ENCODE data around the gene DPYD. TPM values are rescaled to one million over a fixed set of nuclear protein-coding genes. Genes with fewer than 3 reads are reported as not detected.

DPYD gene
- total RNA-seq, 1 donor, result 81.4 TPM

DNA sequence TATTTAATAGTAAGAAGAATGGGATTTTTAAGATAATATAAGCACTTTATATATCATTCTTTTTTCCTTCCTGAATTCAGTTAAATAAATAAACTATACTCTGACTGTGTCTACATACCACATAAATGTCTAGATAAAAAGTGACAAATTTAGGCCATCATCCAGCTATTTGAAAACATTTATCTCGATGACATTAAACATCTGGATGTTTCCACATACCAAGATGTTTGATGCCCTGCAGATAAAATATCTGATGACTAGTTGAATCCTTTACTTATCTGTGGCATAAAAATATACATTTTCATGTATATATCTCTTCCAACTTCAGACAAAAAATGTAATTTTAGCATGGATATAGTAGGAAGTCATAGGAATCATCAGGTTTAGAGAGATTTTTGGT, 348.3 kb downstream of the DPYD start:
- H3K9me3 ChIP-seq (ENCODE audit: low read depth, low read length), result no peaks in the 10 kb centered on the region
- H3K4me3 ChIP-seq (ENCODE audit: insufficient read depth, low read length), result no peak overlapping the region
- H3K4me2 ChIP-seq (ENCODE audit: insufficient read depth, low read length), result no peak overlapping the region

DNA sequence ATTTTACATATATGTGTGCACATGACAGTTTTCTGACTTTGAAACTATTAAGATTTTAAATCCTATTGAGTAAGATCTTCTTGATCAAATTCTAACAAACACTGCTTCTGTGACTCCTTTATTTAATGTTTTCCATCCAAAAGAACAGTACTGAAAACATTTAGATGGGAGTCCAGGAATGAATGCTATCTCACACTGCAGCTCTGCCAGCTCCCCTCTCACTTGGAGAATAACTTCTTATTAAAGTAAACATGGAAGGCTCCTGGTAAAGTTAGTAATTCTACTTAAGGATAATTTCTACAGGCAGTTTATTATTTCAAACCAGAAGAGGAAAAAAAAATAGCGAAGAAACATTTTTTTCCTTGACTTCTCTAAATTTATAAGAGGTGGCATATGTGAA, 349.1 kb downstream of the DPYD start:
- TF ChIP-seq, protein P1, sequence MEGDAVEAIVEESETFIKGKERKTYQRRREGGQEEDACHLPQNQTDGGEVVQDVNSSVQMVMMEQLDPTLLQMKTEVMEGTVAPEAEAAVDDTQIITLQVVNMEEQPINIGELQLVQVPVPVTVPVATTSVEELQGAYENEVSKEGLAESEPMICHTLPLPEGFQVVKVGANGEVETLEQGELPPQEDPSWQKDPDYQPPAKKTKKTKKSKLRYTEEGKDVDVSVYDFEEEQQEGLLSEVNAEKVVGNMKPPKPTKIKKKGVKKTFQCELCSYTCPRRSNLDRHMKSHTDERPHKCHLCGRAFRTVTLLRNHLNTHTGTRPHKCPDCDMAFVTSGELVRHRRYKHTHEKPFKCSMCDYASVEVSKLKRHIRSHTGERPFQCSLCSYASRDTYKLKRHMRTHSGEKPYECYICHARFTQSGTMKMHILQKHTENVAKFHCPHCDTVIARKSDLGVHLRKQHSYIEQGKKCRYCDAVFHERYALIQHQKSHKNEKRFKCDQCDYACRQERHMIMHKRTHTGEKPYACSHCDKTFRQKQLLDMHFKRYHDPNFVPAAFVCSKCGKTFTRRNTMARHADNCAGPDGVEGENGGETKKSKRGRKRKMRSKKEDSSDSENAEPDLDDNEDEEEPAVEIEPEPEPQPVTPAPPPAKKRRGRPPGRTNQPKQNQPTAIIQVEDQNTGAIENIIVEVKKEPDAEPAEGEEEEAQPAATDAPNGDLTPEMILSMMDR (IDR thresholded peaks at IDR 0.05; ENCODE audit: extremely low read depth, low read depth, low read length), result no peak
- no peaks in the 10 kb centered on the region for H3K4me1 ChIP-seq (ENCODE audit: insufficient read depth, low read length)
- no peak for DNase-seq (ENCODE audit: insufficient read length, low spot score, missing footprints)

More for the DNA sequence above, 348.3 kb downstream of the DPYD start:
- TF ChIP-seq, protein P1 (IDR thresholded peaks at IDR 0.05; ENCODE audit: extremely low read depth, low read depth, low read length), result no peak
- H3K4me1 ChIP-seq (ENCODE audit: insufficient read depth, low read length), result no peaks in the 10 kb centered on the region
- no peaks in the 10 kb centered on the region for H3K27me3 ChIP-seq (ENCODE audit: insufficient read depth, low read length)
- no peaks in the 10 kb centered on the region for H4K20me1 ChIP-seq (ENCODE audit: insufficient read depth, low read length)
- no peaks in the 10 kb centered on the region for H3K79me2 ChIP-seq (ENCODE audit: insufficient read depth, low read length)
- no peaks in the 10 kb centered on the region for H3K36me3 ChIP-seq (ENCODE audit: insufficient read depth, low read length)
- H3K27ac ChIP-seq (ENCODE audit: low read depth, low read length), result no peak overlapping the region
- no peak overlapping the region for H2AFZ ChIP-seq (ENCODE audit: low read length)
- no peak for DNase-seq (ENCODE audit: insufficient read length, low spot score, missing footprints)

DNA sequence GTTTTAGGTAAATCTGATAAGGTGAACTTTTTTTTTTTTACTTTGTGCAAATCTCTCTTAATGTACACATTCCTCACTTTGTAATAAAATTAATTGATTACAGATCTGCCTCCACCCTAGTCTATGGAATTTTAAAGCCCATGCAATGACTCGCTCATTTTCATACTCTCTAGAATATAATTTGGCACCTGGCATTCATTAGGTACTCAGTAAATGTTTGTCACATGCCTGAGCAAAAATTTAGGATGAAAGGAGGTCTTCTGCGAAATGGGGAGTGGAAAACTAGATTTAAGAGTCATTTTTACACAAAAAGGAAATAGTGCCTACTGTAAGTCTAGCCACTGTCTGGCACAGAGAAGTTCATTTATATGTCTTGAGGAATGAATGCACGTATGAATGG, 350.1 kb downstream of the DPYD start:
- no peaks in the 10 kb centered on the region for H3K27me3 ChIP-seq (ENCODE audit: insufficient read depth, low read length)
- H3K27ac ChIP-seq (ENCODE audit: low read depth, low read length), result no peak overlapping the region
- no peaks in the 10 kb centered on the region for H3K9me3 ChIP-seq (ENCODE audit: low read depth, low read length)
- no peak for DNase-seq (ENCODE audit: insufficient read length, low spot score, missing footprints)
- TF ChIP-seq, protein P1 (IDR thresholded peaks at IDR 0.05; ENCODE audit: extremely low read depth, low read depth, low read length), result no peak
- H3K4me1 ChIP-seq (ENCODE audit: insufficient read depth, low read length), result no peaks in the 10 kb centered on the region
- H2AFZ ChIP-seq (ENCODE audit: low read length), result no peak overlapping the region
- no peaks in the 10 kb centered on the region for H4K20me1 ChIP-seq (ENCODE audit: insufficient read depth, low read length)
- no peak overlapping the region for H3K4me3 ChIP-seq (ENCODE audit: insufficient read depth, low read length)
- no peaks in the 10 kb centered on the region for H3K36me3 ChIP-seq (ENCODE audit: insufficient read depth, low read length)
- no peak overlapping the region for H3K4me2 ChIP-seq (ENCODE audit: insufficient read depth, low read length)
- H3K79me2 ChIP-seq (ENCODE audit: insufficient read depth, low read length), result no peaks in the 10 kb centered on the region

More for the DNA sequence above, 349.1 kb downstream of the DPYD start:
- Histone ChIP-seq H3K36me3 (ENCODE audit: insufficient read depth, low read length) (no peaks in the 10 kb centered on the region), H2AFZ (ENCODE audit: low read length) (no peak overlapping the region), H4K20me1 (ENCODE audit: insufficient read depth, low read length) (no peaks in the 10 kb centered on the region), H3K9me3 (ENCODE audit: low read depth, low read length) (no peaks in the 10 kb centered on the region), H3K27me3 (ENCODE audit: insufficient read depth, low read length) (no peaks in the 10 kb centered on the region), H3K4me2 (ENCODE audit: insufficient read depth, low read length) (no peak overlapping the region), H3K27ac (ENCODE audit: low read depth, low read length) (no peak overlapping the region), H3K79me2 (ENCODE audit: insufficient read depth, low read length) (no peaks in the 10 kb centered on the region), H3K4me3 (ENCODE audit: insufficient read depth, low read length) (no peak overlapping the region)

DNA sequence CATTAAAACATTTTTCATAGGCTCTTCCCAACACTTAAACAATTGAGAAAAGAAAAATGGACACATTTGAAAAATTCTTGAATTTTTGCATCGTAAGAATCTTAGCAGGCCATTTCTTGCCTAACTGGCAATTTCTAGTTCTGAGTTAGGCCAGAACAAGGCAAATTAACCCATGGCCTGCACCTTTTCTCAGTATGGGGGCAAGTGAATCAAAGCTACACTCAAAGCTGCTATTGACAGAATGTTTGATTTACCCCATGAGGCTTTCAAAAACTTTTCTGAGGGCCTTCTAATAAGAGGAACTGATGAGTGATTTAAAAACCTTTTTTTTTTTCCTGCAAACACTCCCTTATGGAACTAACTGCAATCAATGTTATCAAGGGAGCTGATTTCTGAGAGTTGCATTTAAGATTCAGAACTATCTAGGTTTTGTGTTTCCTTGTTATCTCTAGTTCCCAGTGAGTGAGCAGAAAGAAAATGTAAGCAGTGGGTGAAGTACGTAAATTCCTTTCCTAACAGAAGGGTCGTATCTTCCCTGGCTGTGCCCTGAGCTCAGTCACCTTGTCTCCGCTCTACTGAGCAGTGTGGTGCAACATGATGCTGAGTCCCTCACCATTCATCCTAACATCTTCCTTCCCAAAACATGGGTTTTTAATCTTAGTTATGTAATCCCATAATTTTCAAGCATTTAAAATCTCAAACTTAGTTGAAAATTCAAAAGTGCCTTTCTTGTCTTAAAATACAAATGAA, 353.7 kb downstream of the DPYD start:
- Histone ChIP-seq H3K27ac (ENCODE audit: low read depth, low read length) (no peak overlapping the region), H3K36me3 (ENCODE audit: insufficient read depth, low read length) (no peaks in the 10 kb centered on the region), H3K79me2 (ENCODE audit: insufficient read depth, low read length) (no peaks in the 10 kb centered on the region), H4K20me1 (ENCODE audit: insufficient read depth, low read length) (no peaks in the 10 kb centered on the region), H2AFZ (ENCODE audit: low read length) (no peak overlapping the region), H3K4me1 (ENCODE audit: insufficient read depth, low read length) (no peaks in the 10 kb centered on the region), H3K4me3 (ENCODE audit: insufficient read depth, low read length) (no peak overlapping the region), H3K4me2 (ENCODE audit: insufficient read depth, low read length) (no peak overlapping the region), H3K27me3 (ENCODE audit: insufficient read depth, low read length) (no peaks in the 10 kb centered on the region), H3K9me3 (ENCODE audit: low read depth, low read length) (no peaks in the 10 kb centered on the region)
- no peak for DNase-seq (ENCODE audit: insufficient read length, low spot score, missing footprints)
- TF ChIP-seq, protein P1 (IDR thresholded peaks at IDR 0.05; ENCODE audit: extremely low read depth, low read depth, low read length), result no peak
